Psoas muscle (tissue), 8 donors: ENCODE results near the gene FARP2. TPM values are rescaled to one million over a fixed set of nuclear protein-coding genes. Genes with fewer than 3 reads are reported as not detected.

Experiments
- ATAC-seq, 4 donors: fragments of 200-7000 bp; cut with Tn5 transposase; one replicate each; pipeline ENCODE4 v1.9.1; 2020; ENCODE audit warnings: moderate library complexity in 3 of 4, mild to moderate bottlenecking in 2 of 4
- DNase-seq, 2 donors: peaks; one replicate each; pipeline ENCODE4 v3.0.0-alpha.2; 2020
- H3K27ac ChIP-seq: fragments of 200-600 bp; one replicate; pipeline ENCODE4 v1.8.0; 2022
- H3K27me3 ChIP-seq, 3 donors: fragments of 200-600 bp in 1 of 3; one replicate each; pipeline versions ENCODE4 v1.6.1 to v1.8.0; 2013 to 2022; ENCODE audit warnings: low read length in 2 of 3, mild to moderate bottlenecking in 2 of 3, moderate library complexity in 1 of 3; ENCODE audit not compliant: insufficient read depth in 3 of 3
- H3K36me3 ChIP-seq, 2 donors: fragments of 200-600 bp in 1 of 2; one replicate each; pipeline versions ENCODE4 v1.6.1 to v1.8.0; 2013 to 2022; ENCODE audit warnings: low read depth in 1 of 2, mild to moderate bottlenecking in 1 of 2, moderate library complexity in 1 of 2; ENCODE audit not compliant: insufficient read depth in 1 of 2
- H3K4me1 ChIP-seq: fragments of 200-600 bp; one replicate; pipeline ENCODE4 v1.8.0; 2022
- H3K4me3 ChIP-seq: fragments of 200-600 bp; one replicate; pipeline ENCODE4 v1.8.0; 2022; ENCODE audit warnings: mild to moderate bottlenecking
- H3K9me3 ChIP-seq: fragments of 200-600 bp; one replicate; pipeline ENCODE4 v1.8.0; 2022
- CTCF ChIP-seq: fragments of 200-600 bp; IDR thresholded peaks from one replicate; pipeline ENCODE4 v1.8.0; 2022; ENCODE audit warnings: antibody characterized with exemption
- WGBS, 3 donors: extraction: QIAGEN DNeasy Blood & Tissue Kit; methylation state at CpG; one replicate each; pipeline versions ENCODE4 v1.1.6 to v1.1.7; 2013; 5-methylcytosine and 5-hydroxymethylcytosine counted together
- intact Hi-C, 2 donors: fragments of 100-400 bp; cut with DNase I; formaldehyde crosslinking; loops; one replicate each; pipeline versions ENCODE4 v1.11.0 to v1.14.2; 2022
- polyA plus RNA-seq, 3 donors: library from polyadenylated mRNA; stranded (reverse); fragments of 200-250 nt; gene quantifications; one replicate each; pipeline ENCODE4 v1.2.3, GENCODE V29; 2013
- total RNA-seq, 4 donors: library from RNA; stranded (reverse); fragmentation: NEBNext Ultra II Directional in 2 of 4; extraction: Animal tissue kit (Norgen Biotek cat#: 25700) in 2 of 4; gene quantifications; one replicate each; pipeline versions ENCODE4 v1.2.1 to v1.2.4, GENCODE V29; 2021 to 2023
- donor health status: healthy with polysubstance abuse.
- donor health status: DM: no; HTN: no; CAD: no; lungs with moderate emphysema.
- donor health status: Bipolar disorder and iron deficiency.
- donor health status: healthy.
- donor health status: DM: yes; HTN: yes; CAD: no.
- donor health status: DM: no; HTN: no; CAD: no.
- donor health status: DM: no; HTN: no; CAD: no.
- donor health status: DM: yes; HTN: yes; CAD: no.

FARP2 gene
- total and polyA plus RNA-seq, 7 donors = 5.8 to 18.4 (median 17.4) TPM

GRCh38 chr2:241540771-241541561, 184.9 kb downstream of the FARP2 start:
- TF ChIP-seq CTCF = no peak
- DNase-seq = peak; percentile 72 to 87
- Histone ChIP-seq H3K4me1 (peaks cover 12% of the 10 kb centered on the region), H3K9me3 (no peaks in the 10 kb centered on the region), H3K27me3 (peaks cover 0 to 20% (median 4%) of the 10 kb centered on the region in 3 donors), H3K4me3 (peak overlapping the region; percentile 66), H3K36me3 (no peaks in the 10 kb centered on the region), H3K27ac (peak overlapping the region; percentile 46)
- peak; percentile 91 to 93 (median 92) for ATAC-seq
- intact Hi-C loops = no loop called here
- 2 to 4% (median 2%) methylated on average over 46 to 68 of the region's 68 CpGs for WGBS, 3 donors

- no peak for TF ChIP-seq CTCF
- ATAC-seq = peak; percentile 10 to 35 (median 22)
- Histone ChIP-seq H3K9me3 (no peaks in the 10 kb centered on the region), H3K4me3 (peak overlapping the region; percentile 66), H3K4me1 (peaks cover 16% of the 10 kb centered on the region), H3K27ac (no peak overlapping the region), H3K27me3 (peaks cover 0 to 26% (median 4%) of the 10 kb centered on the region in 3 donors), H3K36me3 (no peaks in the 10 kb centered on the region)
- intact Hi-C loops = no loop called here
- 13 to 18% (median 18%) methylated on average over 40 to 62 of the region's 62 CpGs for WGBS, 3 donors
- DNase-seq = peak in 1 of 2 donors; percentile 45
Measured at GRCh38 chr2:241541564-241542277, 185.6 kb downstream of the FARP2 start.

GRCh38 chr2:241542278-241542605, 186.2 kb downstream of the FARP2 start:
- DNase-seq (peak in 1 of 2 donors; percentile 59), ATAC-seq (peak; percentile 8 to 39 (median 33))
- Histone ChIP-seq H3K27me3 (peaks cover 0 to 28% (median 4%) of the 10 kb centered on the region in 3 donors), H3K4me1 (peaks cover 21% of the 10 kb centered on the region), H3K36me3 (no peaks in the 10 kb centered on the region), H3K9me3 (no peaks in the 10 kb centered on the region), H3K4me3 (no peak overlapping the region), H3K27ac (no peak overlapping the region)
- WGBS, 3 donors = 38 to 60% (median 51%) methylated on average over 13 to 15 of the region's 15 CpGs
- TF ChIP-seq CTCF = no peak
- intact Hi-C loops = no loop called here

Other genes starting within 250 kb of the FARP2 start
- gene PASK, start 206.8 kb upstream of the FARP2 start, total RNA-seq = 1 to 10 TPM in 2 of 4 donors, under 1 TPM in 2; 0.71 to 1.9 (median 1.2) TPM
- gene PASK, start 206.8 kb upstream of the FARP2 start, polyA plus RNA-seq = 1 to 10 TPM in 1 of 3 donors, under 1 TPM in 2; 0.41 to 1.3 (median 0.44) TPM
- gene PPP1R7, start 205.8 kb upstream of the FARP2 start, total RNA-seq = 10 to 100 TPM; 71.3 to 80.8 (median 72.2) TPM
- 100 to 1,000 TPM in 1 of 3 donors, 10 to 100 TPM in 2; 44.0 to 108 (median 74.6) TPM for gene PPP1R7, start 205.8 kb upstream of the FARP2 start, polyA plus RNA-seq
- gene ANO7, start 167.6 kb upstream of the FARP2 start, total RNA-seq = 1 to 10 TPM in 1 of 4 donors, under 1 TPM in 3; 0.36 to 1.8 (median 0.64) TPM
- under 1 TPM; 0.22 to 0.55 (median 0.34) TPM for gene ANO7, start 167.6 kb upstream of the FARP2 start, polyA plus RNA-seq
- 100 to 1,000 TPM; 349 to 526 (median 469) TPM for gene HDLBP, start 40.6 kb upstream of the FARP2 start, total RNA-seq
- gene HDLBP, start 40.6 kb upstream of the FARP2 start, polyA plus RNA-seq = 100 to 1,000 TPM; 264 to 421 (median 283) TPM
- gene SEPTIN2, start 40.4 kb upstream of the FARP2 start, total RNA-seq = 100 to 1,000 TPM in 3 of 4 donors, 10 to 100 TPM in 1; 86.4 to 161 (median 126) TPM
- gene SEPTIN2, start 40.4 kb upstream of the FARP2 start, polyA plus RNA-seq = 100 to 1,000 TPM in 1 of 3 donors, 10 to 100 TPM in 2; 68.8 to 122 (median 90.0) TPM
- 100 to 1,000 TPM; 268 to 382 (median 276) TPM for gene STK25, start 152.3 kb downstream of the FARP2 start, total RNA-seq
- gene STK25, start 152.3 kb downstream of the FARP2 start, polyA plus RNA-seq = 100 to 1,000 TPM; 227 to 489 (median 385) TPM
- gene BOK, start 202.5 kb downstream of the FARP2 start, total RNA-seq = 1 to 10 TPM; 1.3 to 3.9 (median 3.2) TPM
- gene BOK, start 202.5 kb downstream of the FARP2 start, polyA plus RNA-seq = 10 to 100 TPM in 1 of 3 donors, 1 to 10 TPM in 2; 1.3 to 12.8 (median 3.9) TPM